HG03571 (cell line): ENCODE data around the gene AKR1C8.
"Not testable (repeated sequence)": the region's sequence is repeated elsewhere in the genome, so short reads cannot be mapped to it uniquely, and the experiment has no call there.

Experiments used
- ATAC-seq: cut with Tn5 transposase; IDR thresholded peaks from one replicate; pipeline ENCODE4 v1.9.1; 2021; ENCODE audit not compliant: unreplicated experiment

The AKR1C8 gene

GRCh38 chr10:5184987-5185775, at the start of gene AKR1C8:
Gene AKR1C8, minus strand, starts transcription at chr10:5185150. Its CDS starts 46 bp downstream, at chr10:5185104.
- ATAC-seq, result no peak

DNA sequence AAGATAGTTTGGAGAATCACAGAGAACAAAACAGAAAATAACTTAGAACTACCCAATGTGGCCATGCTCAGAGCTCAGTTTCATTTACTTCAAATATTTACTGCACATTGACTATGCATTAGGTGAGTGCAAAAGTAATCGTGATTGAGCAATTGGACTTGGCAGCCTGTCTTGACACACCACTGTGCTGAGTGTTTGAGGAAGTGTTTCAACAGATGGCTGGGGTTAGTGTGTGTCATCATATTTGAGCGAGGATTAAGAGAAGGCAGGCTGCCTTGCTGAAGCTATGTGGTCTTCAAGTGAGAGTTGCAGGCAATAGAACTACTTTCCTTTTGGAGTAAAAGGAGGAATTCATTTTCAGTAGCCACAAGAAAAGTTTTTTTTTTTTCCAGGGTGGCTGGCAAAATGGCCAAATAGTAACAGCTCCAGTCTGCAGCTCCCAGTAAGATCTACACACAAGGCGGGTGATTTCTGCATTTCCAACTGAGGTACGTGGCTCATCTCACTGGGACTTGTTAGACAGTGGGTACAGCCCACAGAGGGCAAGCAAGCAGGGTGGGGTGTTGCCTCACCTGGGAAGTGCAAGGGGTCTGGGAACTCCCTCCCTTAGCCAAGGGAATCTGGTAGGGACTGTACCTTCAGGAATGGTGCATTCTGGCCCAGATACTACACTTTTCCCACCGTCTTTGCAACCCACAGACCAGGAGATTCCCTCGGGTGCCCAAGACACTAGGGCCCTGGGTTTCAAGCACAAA, 49.3 kb upstream of the AKR1C8 start:
- no peak for ATAC-seq

DNA sequence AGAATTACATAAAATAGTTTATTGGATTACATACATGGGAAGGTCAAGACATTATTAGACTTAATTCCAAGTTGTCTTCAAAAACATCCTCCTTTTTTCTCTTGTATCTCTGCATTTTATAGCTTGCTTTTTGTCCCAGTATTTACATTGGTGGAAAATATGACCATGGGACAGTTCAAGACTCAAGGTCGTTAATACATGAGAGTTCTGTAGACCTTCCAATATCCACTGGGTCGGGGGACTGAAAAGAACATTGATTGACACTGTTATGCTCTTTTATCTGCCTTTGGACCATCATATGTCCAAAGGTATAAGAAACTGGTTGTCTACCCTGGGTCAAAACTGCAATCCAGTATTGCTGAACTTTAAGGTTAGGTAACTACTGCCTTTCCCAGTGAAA, 48.4 kb upstream of the AKR1C8 start:
- ATAC-seq, result no peak

GRCh38 chr10:5229019-5229418, 44.1 kb upstream of the AKR1C8 start:
- no peak for ATAC-seq

DNA sequence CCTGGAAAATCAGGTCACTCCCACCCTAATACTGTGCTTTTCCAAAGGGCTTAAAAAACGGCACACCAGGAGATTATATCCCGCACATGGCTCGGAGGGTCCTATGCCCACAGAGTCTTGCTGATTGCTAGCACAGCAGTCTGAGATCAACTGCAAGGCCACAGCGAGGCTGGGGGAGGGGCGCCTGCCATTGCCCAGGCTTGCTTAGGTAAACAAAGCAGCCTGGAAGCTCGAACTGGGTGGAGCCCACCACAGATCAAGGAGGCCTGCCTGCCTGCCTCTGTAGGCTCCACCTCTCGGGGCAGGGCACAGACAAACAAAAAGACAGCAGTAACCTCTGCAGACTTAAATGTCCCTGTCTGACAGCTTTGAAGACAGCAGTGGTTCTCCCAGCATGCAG, 38.0 kb upstream of the AKR1C8 start:
- ATAC-seq, result not testable (repeated sequence)

- no peak for ATAC-seq
These were observed 34.3 kb upstream of the AKR1C8 start for GRCh38 chr10:5219262-5219661.

DNA sequence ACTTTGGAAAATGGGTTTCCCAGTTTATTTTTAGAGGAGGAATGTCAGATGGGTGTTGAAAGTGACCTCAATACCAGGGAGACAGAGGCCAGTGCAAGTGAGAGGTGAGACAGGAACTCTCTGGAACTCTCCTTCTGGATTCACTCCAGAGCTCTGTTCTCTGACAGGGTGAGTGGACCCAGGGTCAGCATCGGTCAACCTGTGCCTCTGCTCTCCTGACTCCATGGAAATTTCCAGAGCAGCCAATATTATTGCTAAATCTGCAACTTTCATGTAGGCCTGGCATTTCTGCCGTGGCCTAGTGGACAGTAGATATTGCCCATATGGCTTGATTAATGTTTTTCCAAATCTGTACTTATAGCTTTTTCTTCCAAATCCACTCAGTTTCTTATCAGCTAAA, 31.9 kb upstream of the AKR1C8 start:
- ATAC-seq, result no peak

- no peak for ATAC-seq
These were observed 27.0 kb upstream of the AKR1C8 start for GRCh38 chr10:5211696-5212536.

DNA sequence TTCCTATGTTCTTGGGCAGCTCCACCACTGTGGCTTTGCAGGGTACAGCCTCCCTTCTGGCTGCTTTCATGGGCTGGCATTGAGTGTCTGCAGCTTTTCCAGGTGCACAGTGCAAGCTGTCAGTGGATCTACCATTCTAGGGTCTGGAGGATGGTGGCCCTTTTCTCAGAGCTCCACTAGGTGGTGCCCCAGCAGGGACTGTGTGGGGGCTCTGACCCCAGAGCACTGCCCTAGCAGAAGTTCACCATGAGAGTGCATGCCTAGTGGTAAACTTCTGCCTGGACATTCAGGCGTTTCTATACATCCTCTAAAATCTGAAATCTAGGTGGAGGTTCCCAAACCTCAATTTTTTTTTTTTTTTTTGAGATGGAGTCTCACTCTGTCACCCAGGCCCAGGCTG, 25.3 kb upstream of the AKR1C8 start:
- not testable (repeated sequence) for ATAC-seq

GRCh38 chr10:5209776-5210175, 24.8 kb upstream of the AKR1C8 start:
- ATAC-seq, result not testable (repeated sequence)

GRCh38 chr10:5206799-5207198, 21.8 kb upstream of the AKR1C8 start:
- no peak for ATAC-seq

DNA sequence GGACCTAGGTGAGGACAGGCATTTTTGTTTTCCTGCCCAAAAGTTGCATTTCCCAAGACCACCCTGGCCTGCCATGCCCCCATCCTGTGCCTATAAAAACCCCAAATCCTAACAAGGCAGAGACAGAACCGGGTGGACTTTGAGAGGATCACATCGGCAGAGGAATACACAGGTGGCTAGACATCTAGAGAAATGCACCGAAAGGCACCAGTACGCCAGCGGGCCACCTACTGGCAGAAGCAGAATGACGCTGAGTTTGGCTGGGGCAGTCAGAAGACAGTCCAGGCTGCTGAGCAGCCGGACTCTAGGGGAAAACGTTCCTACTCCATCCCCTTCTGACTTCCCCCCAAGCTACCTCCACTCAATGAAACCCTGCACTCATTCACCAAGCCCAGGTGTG, 14.4 kb upstream of the AKR1C8 start:
- no peak for ATAC-seq

DNA sequence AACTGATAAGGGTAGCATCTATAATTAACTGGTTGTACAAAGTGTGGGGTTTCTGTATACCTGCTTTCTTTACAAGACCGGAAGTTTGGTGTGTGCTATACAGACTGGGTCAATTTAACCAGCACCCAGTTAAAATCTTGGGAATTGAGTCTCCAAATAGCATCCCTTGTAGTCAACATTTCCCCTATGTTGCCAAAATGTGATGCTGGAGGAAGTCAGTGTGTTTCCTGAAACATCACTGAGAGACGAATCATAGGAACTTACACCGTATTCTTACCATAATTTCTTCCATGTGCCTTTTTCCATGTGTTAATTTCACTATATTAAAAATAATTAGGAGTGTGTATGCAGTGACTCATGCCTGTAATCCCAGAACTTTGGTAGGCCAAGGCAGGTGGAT, 13.4 kb upstream of the AKR1C8 start:
- no peak for ATAC-seq

DNA sequence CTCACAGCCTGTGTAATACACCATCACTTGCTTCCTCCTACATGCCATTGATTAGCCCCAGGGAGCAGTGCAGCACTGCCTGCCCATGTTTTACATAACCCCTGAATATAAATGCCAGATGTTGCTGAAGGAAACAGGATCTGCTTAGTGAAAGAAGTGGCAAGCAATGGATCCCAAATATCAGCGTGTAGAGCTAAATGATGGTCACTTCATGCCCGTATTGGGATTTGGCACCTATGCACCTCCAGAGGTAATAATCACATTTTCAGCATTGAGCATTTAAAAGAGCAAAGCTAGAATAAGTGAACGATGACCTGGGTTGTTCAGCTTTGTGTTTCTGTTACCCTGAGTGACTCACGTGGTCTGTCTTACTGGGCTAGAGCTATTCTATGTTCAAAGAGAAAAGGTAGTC, 11.8 kb upstream of the AKR1C8 start, which contains the start of gene AKR1C4:
AKR1C4 (plus strand) TSS at position 136 of the 412 bp plus-strand sequence; CDS start at position 167, 31 bp downstream.
- no peak for ATAC-seq

- ATAC-seq, result no peak
These were observed 10.9 kb upstream of the AKR1C8 start for GRCh38 chr10:5195727-5196374.

DNA sequence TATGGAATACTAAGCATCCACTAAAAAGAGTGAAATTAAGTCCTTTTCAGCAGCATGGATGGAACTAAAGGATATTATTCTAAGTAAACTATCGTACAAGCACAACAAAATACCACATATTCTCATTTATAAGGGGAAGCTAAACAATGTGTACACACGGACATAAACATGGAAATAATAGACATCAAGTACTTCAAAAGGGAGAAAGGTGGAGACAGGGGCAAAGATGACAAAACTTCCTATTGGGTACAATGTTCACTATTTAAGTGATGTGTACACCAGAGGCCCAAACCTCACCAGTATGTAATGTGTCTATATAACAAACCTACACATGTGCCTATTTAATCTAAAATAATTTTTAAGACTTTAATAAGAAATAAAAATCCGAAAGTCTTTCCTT, 9.5 kb upstream of the AKR1C8 start:
- ATAC-seq, result no peak

GRCh38 chr10:5188358-5188757, 3.4 kb upstream of the AKR1C8 start:
- ATAC-seq, result no peak

DNA sequence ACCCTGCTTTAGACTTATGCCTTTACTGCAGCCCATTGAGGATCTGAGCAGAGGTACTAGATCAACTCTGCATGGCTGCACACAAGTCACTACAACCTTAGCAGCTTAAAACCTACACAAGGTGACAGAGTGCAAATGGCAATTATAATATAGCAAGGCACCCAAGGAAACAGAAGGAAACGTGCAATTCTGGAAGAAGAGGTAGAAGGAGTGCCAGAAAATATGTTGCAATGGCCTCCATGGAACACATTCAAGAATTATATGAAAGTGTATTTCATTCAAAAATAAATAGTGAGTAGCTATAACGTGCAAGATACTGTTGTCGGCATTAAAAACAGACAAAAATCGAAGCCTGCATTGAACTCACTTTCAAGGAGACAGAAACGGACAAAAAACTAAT, 2.9 kb upstream of the AKR1C8 start:
- ATAC-seq, result no peak

- ATAC-seq, result no peak
These were observed 1.0 kb downstream of the AKR1C8 start for GRCh38 chr10:5183923-5184322.

- not testable (repeated sequence) for ATAC-seq
These were observed 4.4 kb downstream of the AKR1C8 start for GRCh38 chr10:5180503-5180902.

GRCh38 chr10:5175581-5175980, 9.4 kb downstream of the AKR1C8 start:
- ATAC-seq, result not testable (repeated sequence)
